Activated CD8-positive, alpha-beta memory T cell treated with anti-CD3 and anti-CD28 coated beads for 24 hours (primary cell): ENCODE results near the gene CERS4.
"Not testable (repeated sequence)": the region's sequence is repeated elsewhere in the genome, so short reads cannot be mapped to it uniquely, and the experiment has no call there.

Source experiments
- DNase-seq: peaks from one replicate; pipeline ENCODE4 v3.0.0-alpha.2; 2020

The CERS4 gene

GRCh38 chr19:8244442-8244841, 35.3 kb downstream of the CERS4 start:
- no peak for DNase-seq

GRCh38 chr19:8245869-8246835, 37.0 kb downstream of the CERS4 start:
- no peak for DNase-seq

GRCh38 chr19:8247129-8247890, 38.1 kb downstream of the CERS4 start:
- DNase-seq: not testable (repeated sequence)

GRCh38 chr19:8248348-8249328, 39.5 kb downstream of the CERS4 start:
- no peak for DNase-seq

DNA sequence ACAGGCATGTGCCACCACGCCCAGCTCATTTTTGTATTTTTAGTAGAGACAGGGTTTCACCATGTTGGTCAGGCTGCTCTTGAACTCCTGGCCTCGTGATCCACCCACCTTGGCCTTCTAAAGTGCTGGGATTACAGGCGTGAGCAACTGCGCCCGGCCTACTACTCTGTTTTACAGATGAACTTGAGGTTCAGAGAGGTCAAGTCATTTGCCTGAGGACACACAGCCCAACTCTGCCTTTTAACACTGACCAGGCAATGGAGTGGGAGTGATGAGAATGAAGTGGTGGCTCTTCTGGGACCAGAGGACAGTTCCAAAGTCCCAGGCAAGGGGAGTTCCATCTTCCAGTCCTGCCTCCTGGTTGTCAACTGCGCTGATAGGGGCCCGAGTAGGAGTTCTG, 41.4 kb downstream of the CERS4 start:
- no peak for DNase-seq

GRCh38 chr19:8251025-8251472, 41.9 kb downstream of the CERS4 start:
- no peak for DNase-seq

GRCh38 chr19:8252922-8253589, 43.9 kb downstream of the CERS4 start:
- peak; percentile 94 for DNase-seq

DNA sequence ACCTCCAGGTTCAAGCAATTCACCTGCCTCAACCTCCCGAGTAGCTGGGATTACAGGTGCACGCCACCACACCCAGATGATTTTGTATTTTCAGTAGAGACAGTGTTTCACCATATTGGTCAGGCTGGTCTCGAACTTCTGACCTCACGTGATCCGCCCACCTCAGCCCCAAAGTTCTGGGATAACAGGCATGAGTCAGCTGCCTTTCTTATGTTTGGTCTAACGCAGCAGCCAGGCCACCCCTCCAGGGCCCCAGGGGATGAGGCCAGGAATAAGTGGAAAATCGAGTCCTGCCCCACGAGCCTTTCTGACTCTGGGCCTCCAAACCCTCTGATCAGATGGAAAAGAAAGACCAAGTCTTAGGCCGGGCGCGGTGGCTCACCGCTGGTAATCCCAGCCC, 44.5 kb downstream of the CERS4 start:
- DNase-seq: no peak

DNA sequence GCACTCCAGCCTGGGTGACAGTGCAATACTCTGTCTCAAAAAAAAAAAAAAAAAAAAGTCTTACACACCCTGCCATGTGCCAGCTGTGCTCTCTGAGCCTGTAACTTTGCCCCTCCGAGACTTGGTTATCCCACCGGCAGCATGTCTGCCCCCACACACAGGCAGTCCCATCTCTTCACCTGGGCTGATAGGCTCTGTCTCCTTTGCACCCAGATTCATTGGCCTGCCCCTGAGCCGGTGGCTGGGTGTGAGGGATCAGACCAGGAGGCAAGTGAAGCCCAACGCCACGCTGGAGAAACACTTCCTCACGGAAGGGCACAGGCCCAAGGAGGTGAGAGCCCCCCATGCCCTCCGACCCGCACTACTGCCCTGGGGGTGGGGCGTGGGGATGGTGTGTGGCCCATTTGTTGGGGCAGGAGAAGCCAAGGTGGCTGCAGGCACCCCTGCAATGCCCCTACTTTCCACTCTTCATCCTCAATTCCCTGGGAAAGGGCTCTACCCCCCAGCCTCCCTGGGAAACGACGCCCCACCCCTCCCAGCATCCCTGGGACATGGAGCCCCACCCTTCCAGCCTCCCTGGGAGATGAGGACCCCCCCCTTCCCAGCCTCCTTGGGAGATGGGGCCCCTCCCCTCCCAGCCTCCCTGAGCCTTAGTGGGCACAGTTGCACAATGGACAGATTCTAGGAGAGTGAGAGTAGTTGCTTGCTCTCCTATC, 45.3 kb downstream of the CERS4 start:
- no peak for DNase-seq

GRCh38 chr19:8255426-8256125, 46.4 kb downstream of the CERS4 start:
- no peak for DNase-seq

DNA sequence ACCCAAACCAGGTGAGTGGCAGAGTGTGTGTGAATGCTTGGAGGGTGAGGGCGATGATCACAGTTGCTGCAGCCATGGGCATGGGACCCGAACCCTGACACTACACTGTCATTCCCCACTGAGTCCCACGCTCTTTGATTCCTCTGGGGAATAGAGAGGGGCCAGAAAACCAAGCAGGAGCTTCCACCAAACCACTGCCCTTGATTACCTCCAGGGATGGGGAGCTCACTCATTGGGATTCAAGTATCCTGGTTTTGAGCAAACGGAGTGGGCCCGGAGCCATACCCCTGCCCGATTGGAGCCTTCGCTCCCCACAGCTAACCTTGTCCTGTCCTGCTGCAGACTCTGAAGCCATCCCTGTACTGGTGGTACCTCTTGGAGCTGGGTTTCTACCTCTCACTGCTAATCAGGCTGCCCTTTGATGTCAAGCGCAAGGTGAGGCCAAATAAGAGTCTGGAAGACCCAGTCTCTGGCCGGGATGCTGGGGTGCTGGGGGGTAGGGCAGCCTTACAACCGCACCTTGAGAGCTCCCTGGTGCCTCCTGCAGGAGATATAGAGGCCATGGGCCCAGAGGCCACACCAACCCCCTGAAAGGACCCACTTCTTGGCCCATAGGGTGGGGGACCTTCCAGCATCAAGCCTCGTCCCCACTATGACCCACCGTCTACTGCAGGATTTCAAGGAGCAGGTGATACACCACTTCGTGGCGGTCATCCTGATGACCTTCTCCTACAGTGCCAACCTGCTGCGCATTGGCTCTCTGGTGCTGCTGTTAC, 47.3 kb downstream of the CERS4 start:
- DNase-seq: no peak

DNA sequence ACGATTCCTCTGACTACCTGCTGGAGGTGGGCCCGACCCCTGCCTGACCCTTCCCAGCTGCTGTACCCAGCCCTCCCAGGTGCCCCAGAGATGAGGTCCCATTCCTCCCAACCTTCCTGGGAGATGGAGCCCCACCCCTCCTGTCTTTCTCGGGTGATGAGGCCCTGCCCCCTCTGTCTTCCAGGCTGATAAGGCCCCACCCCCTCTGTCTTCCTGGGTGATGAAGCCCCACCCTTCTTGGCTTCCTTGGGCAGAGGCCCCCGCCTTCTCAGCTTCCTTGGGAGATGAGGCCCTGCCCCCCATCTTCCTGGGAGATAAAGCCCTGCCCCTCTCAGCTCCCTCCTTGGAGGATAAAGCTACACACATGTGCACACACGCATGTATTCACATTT, 47.9 kb downstream of the CERS4 start:
- no peak for DNase-seq

DNA sequence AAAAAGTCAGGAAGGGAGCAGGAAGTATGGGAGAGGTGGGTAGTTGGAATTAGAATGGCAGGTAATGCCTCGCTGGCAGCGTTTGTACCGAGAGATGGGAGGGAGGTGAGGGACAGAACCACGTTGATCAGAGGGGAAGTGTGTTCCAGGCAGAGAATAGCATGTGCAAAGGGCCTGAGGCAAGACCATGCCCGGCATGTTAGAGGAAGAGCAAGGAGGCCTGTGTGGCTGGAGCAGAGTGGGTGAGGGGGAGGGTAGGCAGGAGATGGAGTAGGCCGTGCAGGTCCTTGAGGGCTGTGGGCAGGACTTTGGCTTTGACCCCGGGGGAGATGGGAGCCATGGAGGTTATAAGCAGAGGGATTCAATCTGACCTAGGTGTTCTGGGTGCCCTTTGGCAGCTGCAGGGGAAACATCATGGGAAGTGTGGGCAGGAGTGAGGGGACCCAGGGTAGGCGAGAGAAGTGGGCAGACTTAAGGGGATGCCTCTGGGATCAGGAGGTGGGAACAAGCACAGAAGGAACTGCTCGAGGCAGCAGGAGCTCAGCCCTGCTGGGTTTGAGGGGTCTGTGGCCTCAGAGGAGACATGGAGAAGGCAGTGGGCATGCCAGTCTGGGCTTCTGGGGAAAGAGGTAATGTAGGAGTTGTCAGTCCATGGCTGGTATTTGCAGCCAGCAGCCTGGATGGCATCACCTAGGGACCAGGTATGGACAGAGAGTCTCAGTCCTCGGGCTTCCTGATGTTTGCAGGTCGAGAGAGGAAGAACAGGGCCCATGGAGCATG, 50.2 kb downstream of the CERS4 start:
- no peak for DNase-seq

DNA sequence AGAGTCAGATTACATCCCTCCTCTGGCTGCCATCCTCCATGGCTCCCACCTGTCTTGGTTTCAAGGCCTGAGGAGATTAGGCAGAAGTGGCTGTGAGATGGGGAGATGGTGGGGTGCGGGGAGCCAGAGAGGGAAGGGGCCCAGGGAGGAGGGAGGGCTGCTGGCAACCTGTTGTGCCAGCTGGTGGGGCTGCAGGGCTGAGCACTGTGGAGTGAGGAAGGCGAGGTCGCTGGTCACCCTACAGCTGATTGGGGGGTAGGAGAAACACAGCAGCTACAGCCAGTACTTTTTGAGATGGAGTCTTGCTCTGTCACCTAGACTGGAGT, 50.7 kb downstream of the CERS4 start:
- no peak for DNase-seq

- no peak for DNase-seq
Observed at GRCh38 chr19:8261347-8261746, 52.2 kb downstream of the CERS4 start.

GRCh38 chr19:8261881-8262280, 52.7 kb downstream of the CERS4 start:
- DNase-seq: no peak

- no peak for DNase-seq
Observed at GRCh38 chr19:8262431-8262830, 53.3 kb downstream of the CERS4 start.

DNA sequence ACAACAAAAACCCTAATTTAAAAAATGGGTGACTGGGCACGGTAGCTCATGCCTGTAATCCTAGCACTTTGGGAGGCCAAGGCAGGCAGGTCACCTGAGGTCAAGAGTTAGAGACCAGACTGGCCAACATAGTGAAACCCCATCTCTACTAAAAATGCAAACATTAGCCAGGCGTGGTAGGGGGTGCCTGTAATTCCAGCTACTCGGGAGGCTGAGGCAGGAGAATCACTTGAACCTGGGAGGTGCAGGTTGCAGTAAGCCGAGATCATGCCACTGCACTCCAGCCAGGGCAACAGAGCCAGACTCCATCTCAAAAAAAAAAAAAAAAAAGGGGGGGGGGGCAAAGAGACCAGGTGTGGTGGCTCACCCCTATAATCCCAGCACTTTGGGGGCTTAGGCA, 55.1 kb downstream of the CERS4 start:
- not testable (repeated sequence) for DNase-seq

GRCh38 chr19:8265872-8266271, 56.7 kb downstream of the CERS4 start:
- no peak for DNase-seq
